ENCODE data around the gene LRIG1. TPM values are rescaled to one million over a fixed set of nuclear protein-coding genes. Genes with fewer than 3 reads are reported as not detected.
"Not testable (repeated sequence)": the region's sequence is repeated elsewhere in the genome, so short reads cannot be mapped to it uniquely, and the experiment has no call there.

The LRIG1 gene
- total RNA-seq, 1 experiment from 2014 or later: 52.4 TPM

- not testable (repeated sequence) for H4K20me1 ChIP-seq (ENCODE audit: insufficient read depth, low read depth, low read length); H3K36me3 ChIP-seq (ENCODE audit: insufficient read depth, low read length); H3K9me2 ChIP-seq (replicated peaks; ENCODE audit: insufficient read depth, low read length); H3K27ac ChIP-seq (ENCODE audit: low read length); H3K4me3 ChIP-seq (ENCODE audit: low read length); H3K9me3 ChIP-seq (ENCODE audit: low read length); DNase-seq; H3K9ac ChIP-seq (ENCODE audit: low read length); H3K4me2 ChIP-seq (ENCODE audit: low read depth, low read length, poor library complexity, severe bottlenecking); H2AFZ ChIP-seq (ENCODE audit: low read length); H3K27me3 ChIP-seq (ENCODE audit: low read length)
- Histone ChIP-seq H3K79me2 (ENCODE audit: low read length) (peaks cover 50% of the 10 kb centered on the region), H3K4me1 (ENCODE audit: low read length) (peaks cover 38% of the 10 kb centered on the region)
Measured at GRCh38 chr3:66421893-66422292, 78.9 kb downstream of the LRIG1 start.

DNA sequence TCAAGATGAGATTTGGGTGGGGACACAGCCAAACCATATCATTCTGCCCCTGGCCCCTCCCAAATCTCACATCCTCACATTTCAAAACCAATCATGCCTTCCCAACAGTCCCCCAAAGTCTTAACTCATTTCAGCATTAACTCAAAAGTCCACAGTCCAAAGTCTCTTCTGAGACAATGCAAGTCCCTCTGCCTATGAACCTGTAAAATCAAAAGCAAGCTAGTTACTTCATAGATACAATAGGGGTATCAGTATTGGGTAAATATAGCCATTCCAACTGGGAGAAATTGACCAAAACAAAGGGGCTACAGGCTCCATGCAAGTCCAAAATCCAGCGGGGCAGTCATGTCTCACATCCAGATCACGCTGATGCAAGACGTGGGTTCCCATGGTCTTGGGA, 79.7 kb downstream of the LRIG1 start:
- not testable (repeated sequence) for H4K20me1 ChIP-seq (ENCODE audit: insufficient read depth, low read depth, low read length); H3K27me3 ChIP-seq (ENCODE audit: low read length); H3K4me2 ChIP-seq (ENCODE audit: low read depth, low read length, poor library complexity, severe bottlenecking); H3K9ac ChIP-seq (ENCODE audit: low read length); DNase-seq; H3K36me3 ChIP-seq (ENCODE audit: insufficient read depth, low read length); H3K4me3 ChIP-seq (ENCODE audit: low read length); H3K9me3 ChIP-seq (ENCODE audit: low read length); H3K27ac ChIP-seq (ENCODE audit: low read length); H3K9me2 ChIP-seq (replicated peaks; ENCODE audit: insufficient read depth, low read length); H2AFZ ChIP-seq (ENCODE audit: low read length)
- Histone ChIP-seq H3K4me1 (ENCODE audit: low read length) (peaks cover 38% of the 10 kb centered on the region), H3K79me2 (ENCODE audit: low read length) (peaks cover 43% of the 10 kb centered on the region)

DNA sequence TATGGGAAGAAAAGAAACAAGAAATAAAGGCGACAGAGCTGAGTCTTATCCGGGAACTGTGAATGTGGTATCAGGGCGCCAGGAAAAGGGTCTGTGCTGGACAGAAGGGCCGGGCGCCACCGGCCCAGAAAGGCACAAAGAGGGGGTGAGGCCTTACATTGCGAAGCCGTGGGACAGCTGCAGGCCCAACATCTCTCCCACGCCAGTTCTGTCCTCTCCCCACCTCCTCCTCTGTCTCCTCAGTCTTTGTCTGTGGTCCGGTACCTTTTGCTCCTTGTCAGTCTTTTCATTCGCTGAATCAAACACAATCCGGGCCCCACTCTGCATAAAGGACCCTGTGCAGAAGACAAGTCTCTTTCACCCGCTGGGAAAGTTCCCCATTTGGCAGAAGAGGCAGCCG, 81.8 kb downstream of the LRIG1 start:
- no peaks in the 10 kb centered on the region for H3K9me2 ChIP-seq (replicated peaks; ENCODE audit: insufficient read depth, low read length)
- H3K4me2 ChIP-seq (ENCODE audit: low read depth, low read length, poor library complexity, severe bottlenecking): no peak overlapping the region
- no peak for DNase-seq
- no peaks in the 10 kb centered on the region for H3K9me3 ChIP-seq (ENCODE audit: low read length)
- H4K20me1 ChIP-seq (ENCODE audit: insufficient read depth, low read depth, low read length): no peaks in the 10 kb centered on the region
- no peaks in the 10 kb centered on the region; the same call in 1 of the 2 replicates for H3K36me3 ChIP-seq (ENCODE audit: insufficient read depth, low read length)
- peaks cover 44% of the 10 kb centered on the region for H3K4me1 ChIP-seq (ENCODE audit: low read length)
- H3K27me3 ChIP-seq (ENCODE audit: low read length): no peaks in the 10 kb centered on the region
- peaks cover 26% of the 10 kb centered on the region; the same call in 1 of the 2 replicates for H3K79me2 ChIP-seq (ENCODE audit: low read length)
- no peak overlapping the region for H2AFZ ChIP-seq (ENCODE audit: low read length)
- no peak overlapping the region for H3K9ac ChIP-seq (ENCODE audit: low read length)
- H3K27ac ChIP-seq (ENCODE audit: low read length): no peak overlapping the region; the same call in 1 of the 2 replicates
- no peak overlapping the region for H3K4me3 ChIP-seq (ENCODE audit: low read length)

GRCh38 chr3:66418475-66418931, 82.3 kb downstream of the LRIG1 start:
- DNase-seq: no peak
- Histone ChIP-seq H3K4me1 (ENCODE audit: low read length) (peaks cover 49% of the 10 kb centered on the region), H2AFZ (ENCODE audit: low read length) (no peak overlapping the region), H3K79me2 (ENCODE audit: low read length) (peaks cover 21% of the 10 kb centered on the region; the same call in 1 of the 2 replicates), H3K4me3 (ENCODE audit: low read length) (no peak overlapping the region), H3K4me2 (ENCODE audit: low read depth, low read length, poor library complexity, severe bottlenecking) (no peak overlapping the region), H3K9ac (ENCODE audit: low read length) (no peak overlapping the region), H3K9me3 (ENCODE audit: low read length) (no peaks in the 10 kb centered on the region), H3K36me3 (ENCODE audit: insufficient read depth, low read length) (no peaks in the 10 kb centered on the region; the same call in 1 of the 2 replicates), H3K27me3 (ENCODE audit: low read length) (no peaks in the 10 kb centered on the region), H3K27ac (ENCODE audit: low read length) (no peak overlapping the region), H3K9me2 (replicated peaks; ENCODE audit: insufficient read depth, low read length) (no peaks in the 10 kb centered on the region), H4K20me1 (ENCODE audit: insufficient read depth, low read depth, low read length) (no peaks in the 10 kb centered on the region)

DNA sequence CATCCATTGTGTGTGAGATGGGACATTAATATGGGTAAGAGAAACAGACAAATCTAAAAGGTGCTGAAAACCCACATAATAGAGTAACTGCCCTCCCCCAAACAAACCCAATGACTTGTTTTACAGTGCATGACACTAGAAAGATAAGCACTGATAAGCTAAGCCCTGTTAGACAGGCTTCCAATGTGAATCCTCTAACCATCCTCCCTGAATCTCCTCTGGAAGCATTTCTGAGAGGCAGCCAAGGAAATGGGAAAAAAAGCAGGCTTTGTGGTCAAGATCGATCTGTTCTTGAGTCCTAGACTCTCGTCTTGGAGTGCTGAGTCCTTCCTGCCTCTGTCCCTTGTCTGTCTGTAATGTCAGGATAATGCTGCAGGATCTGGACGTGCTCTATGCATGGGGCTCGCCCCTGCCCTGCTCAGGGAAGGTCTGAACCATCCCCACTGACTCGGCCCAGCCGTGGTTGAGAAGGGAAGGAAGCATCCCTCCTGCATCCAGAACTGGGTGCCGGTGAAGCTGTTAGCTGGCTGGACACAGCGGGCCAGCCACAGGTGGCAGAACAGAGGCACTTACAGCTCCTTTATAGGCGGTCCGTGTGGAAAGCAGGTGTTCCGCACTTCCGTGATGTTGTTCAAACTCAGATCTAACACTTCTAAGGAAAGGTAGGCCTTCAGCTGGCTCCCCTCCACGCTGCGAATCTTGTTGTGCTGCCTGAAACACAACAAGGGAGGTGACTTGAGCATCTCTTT, 84.1 kb downstream of the LRIG1 start:
- DNase-seq: no peak
- Histone ChIP-seq H3K27ac (ENCODE audit: low read length) (peak overlapping the region; percentile 93), H3K9me3 (ENCODE audit: low read length) (no peaks in the 10 kb centered on the region), H3K36me3 (ENCODE audit: insufficient read depth, low read length) (no peaks in the 10 kb centered on the region; the same call in 1 of the 2 replicates), H3K9ac (ENCODE audit: low read length) (peak overlapping the region; percentile 57), H4K20me1 (ENCODE audit: insufficient read depth, low read depth, low read length) (no peaks in the 10 kb centered on the region), H3K4me1 (ENCODE audit: low read length) (peaks cover 66% of the 10 kb centered on the region), H3K27me3 (ENCODE audit: low read length) (no peaks in the 10 kb centered on the region), H3K79me2 (ENCODE audit: low read length) (peaks cover 19% of the 10 kb centered on the region; the same call in 1 of the 2 replicates), H3K4me3 (ENCODE audit: low read length) (no peak overlapping the region), H3K9me2 (replicated peaks; ENCODE audit: insufficient read depth, low read length) (no peaks in the 10 kb centered on the region), H2AFZ (ENCODE audit: low read length) (no peak overlapping the region), H3K4me2 (ENCODE audit: low read depth, low read length, poor library complexity, severe bottlenecking) (peak overlapping the region; percentile 68)

GRCh38 chr3:66415867-66416428, 84.9 kb downstream of the LRIG1 start:
- Histone ChIP-seq H3K27me3 (ENCODE audit: low read length) (no peaks in the 10 kb centered on the region), H3K4me2 (ENCODE audit: low read depth, low read length, poor library complexity, severe bottlenecking) (peak overlapping the region; percentile 68), H3K9ac (ENCODE audit: low read length) (peak overlapping the region; percentile 57), H3K27ac (ENCODE audit: low read length) (peak overlapping the region; percentile 93), H3K36me3 (ENCODE audit: insufficient read depth, low read length) (no peaks in the 10 kb centered on the region; the same call in 1 of the 2 replicates), H3K79me2 (ENCODE audit: low read length) (peaks cover 19% of the 10 kb centered on the region; the same call in 1 of the 2 replicates), H3K9me3 (ENCODE audit: low read length) (no peaks in the 10 kb centered on the region), H3K4me1 (ENCODE audit: low read length) (peaks cover 74% of the 10 kb centered on the region), H3K4me3 (ENCODE audit: low read length) (peak overlapping the region; percentile 31; the same call in 1 of the 2 replicates), H3K9me2 (replicated peaks; ENCODE audit: insufficient read depth, low read length) (no peaks in the 10 kb centered on the region), H4K20me1 (ENCODE audit: insufficient read depth, low read depth, low read length) (no peaks in the 10 kb centered on the region), H2AFZ (ENCODE audit: low read length) (peak overlapping the region; percentile 25; the same call in 1 of the 2 replicates)
- DNase-seq: peak; percentile 61

GRCh38 chr3:66414846-66415245, 86.0 kb downstream of the LRIG1 start:
- Histone ChIP-seq H3K27me3 (ENCODE audit: low read length) (no peaks in the 10 kb centered on the region), H3K9me2 (replicated peaks; ENCODE audit: insufficient read depth, low read length) (no peaks in the 10 kb centered on the region), H3K36me3 (ENCODE audit: insufficient read depth, low read length) (no peaks in the 10 kb centered on the region; the same call in 1 of the 2 replicates)

GRCh38 chr3:66413151-66413751, 87.6 kb downstream of the LRIG1 start:
- DNase-seq: no peak
- peaks cover 94% of the 10 kb centered on the region for H3K4me1 ChIP-seq (ENCODE audit: low read length)
- no peak overlapping the region for H2AFZ ChIP-seq (ENCODE audit: low read length)
- H3K4me3 ChIP-seq (ENCODE audit: low read length): no peak overlapping the region
- peaks cover 9% of the 10 kb centered on the region; the same call in 1 of the 2 replicates for H3K79me2 ChIP-seq (ENCODE audit: low read length)
- peaks cover 4% of the 10 kb centered on the region; the same call in 1 of the 2 replicates for H3K36me3 ChIP-seq (ENCODE audit: insufficient read depth, low read length)
- no peaks in the 10 kb centered on the region for H3K27me3 ChIP-seq (ENCODE audit: low read length)
- H3K4me2 ChIP-seq (ENCODE audit: low read depth, low read length, poor library complexity, severe bottlenecking): peak overlapping the region; percentile 66
- H3K9me3 ChIP-seq (ENCODE audit: low read length): no peaks in the 10 kb centered on the region
- H3K27ac ChIP-seq (ENCODE audit: low read length): peak overlapping the region; percentile 97
- no peaks in the 10 kb centered on the region for H3K9me2 ChIP-seq (replicated peaks; ENCODE audit: insufficient read depth, low read length)
- H4K20me1 ChIP-seq (ENCODE audit: insufficient read depth, low read depth, low read length): no peaks in the 10 kb centered on the region
- H3K9ac ChIP-seq (ENCODE audit: low read length): peak overlapping the region; percentile 67

More at GRCh38 chr3:66414846-66415245, 86.0 kb downstream of the LRIG1 start:
- no peaks in the 10 kb centered on the region for H4K20me1 ChIP-seq (ENCODE audit: insufficient read depth, low read depth, low read length)
- peak overlapping the region; percentile 68 for H3K4me2 ChIP-seq (ENCODE audit: low read depth, low read length, poor library complexity, severe bottlenecking)
- H3K4me3 ChIP-seq (ENCODE audit: low read length): peak overlapping the region; percentile 31
- peaks cover 15% of the 10 kb centered on the region; the same call in 1 of the 2 replicates for H3K79me2 ChIP-seq (ENCODE audit: low read length)
- H3K9ac ChIP-seq (ENCODE audit: low read length): peak overlapping the region; percentile 57
- peak overlapping the region; percentile 93 for H3K27ac ChIP-seq (ENCODE audit: low read length)
- no peak for DNase-seq
- H3K9me3 ChIP-seq (ENCODE audit: low read length): no peaks in the 10 kb centered on the region
- H2AFZ ChIP-seq (ENCODE audit: low read length): no peak overlapping the region
- peaks cover 84% of the 10 kb centered on the region for H3K4me1 ChIP-seq (ENCODE audit: low read length)

Measured in Karpas-422 (cell line).